Psoas muscle (tissue), 8 donors: ENCODE results near the gene CILP. TPM values are rescaled to one million over a fixed set of nuclear protein-coding genes. Genes with fewer than 3 reads are reported as not detected.

ENCODE experiments used
- ATAC-seq, 4 donors: fragments of 200-7000 bp; cut with Tn5 transposase; one replicate each; pipeline ENCODE4 v1.9.1; 2020; ENCODE audit warnings: moderate library complexity in 3 of 4, mild to moderate bottlenecking in 2 of 4
- DNase-seq, 2 donors: peaks; one replicate each; pipeline ENCODE4 v3.0.0-alpha.2; 2020
- H3K27ac ChIP-seq: fragments of 200-600 bp; one replicate; pipeline ENCODE4 v1.8.0; 2022
- H3K27me3 ChIP-seq, 3 donors: fragments of 200-600 bp in 1 of 3; one replicate each; pipeline versions ENCODE4 v1.6.1 to v1.8.0; 2013 to 2022; ENCODE audit warnings: low read length in 2 of 3, mild to moderate bottlenecking in 2 of 3, moderate library complexity in 1 of 3; ENCODE audit not compliant: insufficient read depth in 3 of 3
- H3K36me3 ChIP-seq, 2 donors: fragments of 200-600 bp in 1 of 2; one replicate each; pipeline versions ENCODE4 v1.6.1 to v1.8.0; 2013 to 2022; ENCODE audit warnings: low read depth in 1 of 2, mild to moderate bottlenecking in 1 of 2, moderate library complexity in 1 of 2; ENCODE audit not compliant: insufficient read depth in 1 of 2
- H3K4me1 ChIP-seq: fragments of 200-600 bp; one replicate; pipeline ENCODE4 v1.8.0; 2022
- H3K4me3 ChIP-seq: fragments of 200-600 bp; one replicate; pipeline ENCODE4 v1.8.0; 2022; ENCODE audit warnings: mild to moderate bottlenecking
- H3K9me3 ChIP-seq: fragments of 200-600 bp; one replicate; pipeline ENCODE4 v1.8.0; 2022
- WGBS, 3 donors: extraction: QIAGEN DNeasy Blood & Tissue Kit; methylation state at CpG; one replicate each; pipeline versions ENCODE4 v1.1.6 to v1.1.7; 2013; 5-methylcytosine and 5-hydroxymethylcytosine counted together
- intact Hi-C, 2 donors: fragments of 100-400 bp; cut with DNase I; formaldehyde crosslinking; loops; one replicate each; pipeline versions ENCODE4 v1.11.0 to v1.14.2; 2022
- polyA plus RNA-seq, 3 donors: library from polyadenylated mRNA; stranded (reverse); fragments of 200-250 nt; gene quantifications; one replicate each; pipeline ENCODE4 v1.2.3, GENCODE V29; 2013
- total RNA-seq, 4 donors: library from RNA; stranded (reverse); fragmentation: NEBNext Ultra II Directional in 2 of 4; extraction: Animal tissue kit (Norgen Biotek cat#: 25700) in 2 of 4; gene quantifications; one replicate each; pipeline versions ENCODE4 v1.2.1 to v1.2.4, GENCODE V29; 2021 to 2023
- TF ChIP-seq, protein P1 (sequence below): fragments of 200-600 bp; IDR thresholded peaks from one replicate; pipeline ENCODE4 v1.8.0; 2022; ENCODE audit warnings: antibody characterized with exemption
- donor health status: healthy with polysubstance abuse.
- donor health status: DM: no; HTN: no; CAD: no; lungs with moderate emphysema.
- donor health status: Bipolar disorder and iron deficiency.
- donor health status: healthy.
- donor health status: DM: yes; HTN: yes; CAD: no.
- donor health status: DM: no; HTN: no; CAD: no.
- donor health status: DM: no; HTN: no; CAD: no.
- donor health status: DM: yes; HTN: yes; CAD: no.

The CILP gene
- total and polyA plus RNA-seq, 7 donors: 3.9 to 31.7 (median 7.3) TPM

DNA sequence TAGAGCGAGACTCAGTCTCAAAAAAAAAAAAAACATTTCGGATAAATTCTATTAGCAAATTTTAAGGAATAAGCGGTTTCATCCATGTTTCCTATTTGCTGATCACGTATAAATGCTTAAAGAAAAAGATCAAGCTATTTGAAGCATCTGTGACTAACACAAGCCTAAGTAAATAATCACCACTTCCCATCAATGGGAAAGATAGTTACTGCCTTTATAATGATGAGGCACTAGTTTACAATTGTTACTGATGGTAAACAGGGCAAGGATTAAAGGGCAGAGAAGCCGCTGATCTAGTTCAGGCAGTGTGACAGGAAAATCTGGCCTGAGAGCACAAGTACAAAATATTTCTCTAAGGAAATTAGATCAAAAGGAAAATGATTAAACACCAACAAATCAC, 39.8 kb downstream of the CILP start:
- Histone ChIP-seq H3K4me3 (no peak overlapping the region), H3K36me3 (peaks cover 3 to 76% of the 10 kb centered on the region in 2 donors), H3K4me1 (no peaks in the 10 kb centered on the region), H3K9me3 (no peaks in the 10 kb centered on the region), H3K27ac (no peak overlapping the region), H3K27me3 (no peaks in the 10 kb centered on the region)
- TF ChIP-seq, protein P1, sequence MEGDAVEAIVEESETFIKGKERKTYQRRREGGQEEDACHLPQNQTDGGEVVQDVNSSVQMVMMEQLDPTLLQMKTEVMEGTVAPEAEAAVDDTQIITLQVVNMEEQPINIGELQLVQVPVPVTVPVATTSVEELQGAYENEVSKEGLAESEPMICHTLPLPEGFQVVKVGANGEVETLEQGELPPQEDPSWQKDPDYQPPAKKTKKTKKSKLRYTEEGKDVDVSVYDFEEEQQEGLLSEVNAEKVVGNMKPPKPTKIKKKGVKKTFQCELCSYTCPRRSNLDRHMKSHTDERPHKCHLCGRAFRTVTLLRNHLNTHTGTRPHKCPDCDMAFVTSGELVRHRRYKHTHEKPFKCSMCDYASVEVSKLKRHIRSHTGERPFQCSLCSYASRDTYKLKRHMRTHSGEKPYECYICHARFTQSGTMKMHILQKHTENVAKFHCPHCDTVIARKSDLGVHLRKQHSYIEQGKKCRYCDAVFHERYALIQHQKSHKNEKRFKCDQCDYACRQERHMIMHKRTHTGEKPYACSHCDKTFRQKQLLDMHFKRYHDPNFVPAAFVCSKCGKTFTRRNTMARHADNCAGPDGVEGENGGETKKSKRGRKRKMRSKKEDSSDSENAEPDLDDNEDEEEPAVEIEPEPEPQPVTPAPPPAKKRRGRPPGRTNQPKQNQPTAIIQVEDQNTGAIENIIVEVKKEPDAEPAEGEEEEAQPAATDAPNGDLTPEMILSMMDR: no peak
- intact Hi-C loops: no loop called here
- DNase-seq (no peak), ATAC-seq (no peak)
- WGBS, 3 donors: 93 to 94% (median 94%) methylated on average over 5 of the region's 5 CpGs

DNA sequence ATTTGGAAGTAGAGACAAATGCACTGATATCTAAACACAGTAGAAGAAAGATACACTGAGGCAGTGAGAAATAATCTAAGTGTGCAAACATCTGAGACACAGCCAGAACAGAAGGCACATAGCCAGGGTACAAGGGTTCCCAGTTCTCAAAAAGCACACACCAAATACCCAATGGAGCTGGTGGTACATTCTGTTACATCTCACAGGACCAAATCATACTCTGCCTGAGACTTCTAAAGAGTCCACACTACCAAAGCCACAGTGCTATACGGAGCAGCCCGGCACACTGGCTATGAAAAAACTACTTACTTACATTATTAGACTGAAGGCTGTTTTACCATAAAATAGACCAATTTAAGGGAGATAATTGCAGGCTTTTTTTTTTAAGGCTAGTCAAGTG, 45.4 kb downstream of the CILP start:
- intact Hi-C loops: no loop called here
- TF ChIP-seq, protein P1: no peak
- Histone ChIP-seq H3K36me3 (peaks cover 4 to 60% of the 10 kb centered on the region in 2 donors), H3K4me1 (peaks cover 19% of the 10 kb centered on the region), H3K27me3 (no peaks in the 10 kb centered on the region), H3K4me3 (no peak overlapping the region), H3K27ac (no peak overlapping the region), H3K9me3 (no peaks in the 10 kb centered on the region)
- WGBS, 3 donors: 81 to 100% (median 93%) methylated on average over 2 of the region's 2 CpGs
- ATAC-seq (peak in 1 of 4 donors; percentile 51), DNase-seq (no peak)

DNA sequence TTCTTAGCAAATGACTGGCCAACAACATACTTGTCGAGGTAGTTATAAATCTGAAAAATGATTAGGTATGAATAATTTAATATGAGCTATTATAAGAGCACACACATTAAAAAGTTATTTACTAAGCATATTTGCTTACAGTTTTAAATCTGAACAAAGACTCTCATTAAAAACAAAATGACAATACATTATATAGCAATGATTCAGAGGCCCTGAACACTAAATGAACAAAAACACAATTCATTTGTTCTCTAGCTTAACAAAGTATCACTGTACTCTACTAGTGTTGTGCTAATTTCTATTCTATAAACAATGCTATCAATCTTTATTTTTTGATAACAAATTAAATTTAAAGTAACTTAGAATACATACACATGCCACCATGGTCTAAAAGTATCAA, 47.1 kb downstream of the CILP start:
- H3K27me3 ChIP-seq: no peaks in the 10 kb centered on the region
- DNase-seq (no peak), ATAC-seq (no peak)
- peaks cover 19% of the 10 kb centered on the region for H3K4me1 ChIP-seq
- H3K27ac ChIP-seq: peak overlapping the region; percentile 77
- TF ChIP-seq, protein P1: no peak
- peaks cover 4 to 54% of the 10 kb centered on the region in 2 donors for H3K36me3 ChIP-seq
- WGBS, 3 donors: 39 to 71% (median 43%) methylated on average over 1 of the region's 1 CpG
- H3K4me3 ChIP-seq: no peak overlapping the region
- no peaks in the 10 kb centered on the region for H3K9me3 ChIP-seq
- intact Hi-C loops: no loop called here

DNA sequence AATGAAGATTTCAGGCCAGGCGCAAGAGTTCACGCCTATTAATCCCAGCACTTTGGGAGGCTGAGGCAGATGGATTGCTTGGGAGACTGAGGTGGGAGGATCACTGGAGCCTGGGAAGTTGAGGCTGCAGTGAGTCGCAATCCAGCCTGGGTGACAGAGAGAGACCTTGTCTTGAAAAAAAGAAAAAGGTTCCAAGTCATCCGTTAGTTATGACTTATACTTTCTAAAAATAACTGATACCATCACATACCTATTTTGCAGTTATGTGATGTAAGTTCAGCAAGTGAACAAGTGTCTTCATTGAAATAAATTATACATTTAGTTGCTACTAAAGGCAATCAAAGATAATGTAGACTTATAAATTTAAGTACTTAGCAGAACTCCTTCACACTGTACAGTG, 48.2 kb downstream of the CILP start:
- peaks cover 6 to 63% of the 10 kb centered on the region in 2 donors for H3K36me3 ChIP-seq
- intact Hi-C loops: no loop called here
- ATAC-seq: peak; percentile 90 to 93 (median 92)
- TF ChIP-seq, protein P1: no peak
- peak overlapping the region; percentile 77 for H3K27ac ChIP-seq
- no peak for DNase-seq
- no peaks in the 10 kb centered on the region for H3K27me3 ChIP-seq
- H3K9me3 ChIP-seq: no peaks in the 10 kb centered on the region
- peak overlapping the region; percentile 8 for H3K4me3 ChIP-seq
- WGBS, 3 donors: 63 to 74% (median 66%) methylated on average over 4 of the region's 4 CpGs
- H3K4me1 ChIP-seq: peaks cover 19% of the 10 kb centered on the region

DNA sequence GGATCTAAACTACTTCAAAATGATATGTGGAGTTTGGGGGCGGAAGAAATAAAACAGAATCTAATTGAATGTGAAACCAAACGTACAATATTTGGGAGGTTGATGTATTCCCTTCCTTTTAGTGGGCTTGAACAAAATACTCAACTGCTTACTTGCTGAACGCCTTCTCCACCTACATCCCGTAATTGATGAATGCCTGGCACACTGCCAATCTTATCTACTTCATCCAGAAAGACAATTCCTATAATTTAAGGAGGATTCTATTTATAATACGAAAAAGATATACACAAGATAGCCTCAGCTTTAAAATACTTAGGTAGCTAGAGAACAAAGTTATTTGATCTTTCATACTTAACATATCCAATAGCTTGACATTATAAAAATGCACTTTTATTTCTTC, 54.6 kb downstream of the CILP start:
- Histone ChIP-seq H3K27ac (no peak overlapping the region), H3K27me3 (no peaks in the 10 kb centered on the region), H3K4me1 (no peaks in the 10 kb centered on the region), H3K9me3 (no peaks in the 10 kb centered on the region), H3K36me3 (peaks cover 13 to 87% of the 10 kb centered on the region in 2 donors), H3K4me3 (no peak overlapping the region)
- WGBS, 3 donors: 66 to 72% (median 71%) methylated on average over 5 of the region's 5 CpGs
- TF ChIP-seq, protein P1: no peak
- no peak for ATAC-seq
- intact Hi-C loops: no loop called here
- DNase-seq: no peak
